ENCODE measurements around the gene GPR162. TPM values are rescaled to one million over a fixed set of nuclear protein-coding genes. Genes with fewer than 3 reads are reported as not detected.

Gene GPR162
- total RNA-seq, 3 donors from 2014 or later (not counting 1 experiment from before 2014, with no cell fraction given) = 0.39 to 2.1 (median 0.68) TPM

DNA sequence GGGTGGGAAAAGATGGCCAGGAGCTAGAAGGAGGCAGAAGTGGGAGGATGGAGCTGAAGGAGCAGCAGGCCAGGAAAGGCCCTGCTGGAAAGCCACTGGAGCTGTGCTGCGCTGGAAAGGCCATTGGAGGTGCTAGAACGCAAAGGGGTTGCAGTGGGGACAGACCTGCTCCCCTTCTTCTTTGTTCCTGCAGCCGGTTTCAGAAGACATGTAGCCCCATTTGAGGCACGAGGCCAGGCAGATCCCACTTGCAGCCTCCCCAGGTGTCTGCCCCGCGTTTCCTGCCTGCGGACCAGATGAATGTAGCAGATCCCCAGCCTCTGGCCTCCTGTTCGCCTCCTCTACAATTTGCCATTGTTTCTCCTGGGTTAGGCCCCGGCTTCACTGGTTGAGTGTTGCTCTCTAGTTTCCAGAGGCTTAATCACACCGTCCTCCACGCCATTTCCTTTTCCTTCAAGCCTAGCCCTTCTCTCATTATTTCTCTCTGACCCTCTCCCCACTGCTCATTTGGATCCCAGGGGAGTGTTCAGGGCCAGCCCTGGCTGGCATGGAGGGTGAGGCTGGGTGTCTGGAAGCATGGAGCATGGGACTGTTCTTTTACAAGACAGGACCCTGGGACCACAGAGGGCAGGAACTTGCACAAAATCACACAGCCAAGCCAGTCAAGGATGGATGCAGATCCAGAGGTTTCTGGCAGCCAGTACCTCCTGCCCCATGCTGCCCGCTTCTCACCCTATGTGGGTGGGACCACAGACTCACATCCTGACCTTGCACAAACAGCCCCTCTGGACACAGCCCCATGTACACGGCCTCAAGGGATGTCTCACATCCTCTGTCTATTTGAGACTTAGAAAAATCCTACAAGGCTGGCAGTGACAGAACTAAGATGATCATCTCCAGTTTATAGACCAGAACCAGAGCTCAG lies 2.3 kb upstream of the GPR162 start:
- no peaks in the 10 kb centered on the region for H3K36me3 ChIP-seq (ENCODE audit: control insufficient read depth, insufficient read depth, low read length)
- H3K9me3 ChIP-seq (ENCODE audit: control insufficient read depth, insufficient read depth, low read length) = no peaks in the 10 kb centered on the region
- 90% methylated on average over 13 of the region's 13 CpGs for WGBS (ENCODE audit: insufficient coverage)
- no peak for ATAC-seq
- H3K4me3 Mint-ChIP-seq = no peak overlapping the region
- intact Hi-C loops (cut with micrococcal nuclease) = no loop called here
- TF ChIP-seq CTCF (IDR thresholded peaks at IDR 0.05) = no peak
- H3K36me3 Mint-ChIP-seq = no peaks in the 10 kb centered on the region
- peaks cover 0 to 6% of the 10 kb centered on the region in 2 donors for H3K4me1 Mint-ChIP-seq
- H3K4me3 ChIP-seq (ENCODE audit: low read length) = no peak overlapping the region
- no peak overlapping the region for H3K27ac Mint-ChIP-seq
- H3K27ac ChIP-seq (ENCODE audit: low read length) = no peak overlapping the region
- peaks cover 8% of the 10 kb centered on the region for H3K27me3 ChIP-seq (ENCODE audit: control insufficient read depth, insufficient read depth, low read length)
- H3K9me3 Mint-ChIP-seq = no peaks in the 10 kb centered on the region
- peaks cover 12 to 34% of the 10 kb centered on the region in 2 donors for H3K27me3 Mint-ChIP-seq (ENCODE audit: low read depth in 2 of 2)
- peaks cover 11% of the 10 kb centered on the region for H3K4me1 ChIP-seq (ENCODE audit: control insufficient read depth, insufficient read depth, low read length)
- DNase-seq = no peak

DNA sequence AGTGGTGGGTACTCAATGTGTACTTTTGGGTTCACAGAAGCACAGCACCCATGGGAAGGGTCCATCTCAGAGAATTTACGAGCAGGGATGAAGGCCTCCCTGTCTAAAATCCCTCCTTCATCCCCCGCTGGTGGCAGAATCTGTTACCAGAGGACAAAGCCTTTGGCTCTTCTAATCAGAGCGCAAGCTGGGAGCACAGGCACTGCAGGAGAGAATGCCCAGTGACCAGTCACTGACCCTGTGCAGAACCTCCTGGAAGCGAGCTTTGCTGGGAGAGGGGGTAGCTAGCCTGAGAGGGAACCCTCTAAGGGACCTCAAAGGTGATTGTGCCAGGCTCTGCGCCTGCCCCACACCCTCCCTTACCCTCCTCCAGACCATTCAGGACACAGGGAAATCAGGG lies 1.5 kb upstream of the GPR162 start:
- no peaks in the 10 kb centered on the region for H3K36me3 ChIP-seq (ENCODE audit: control insufficient read depth, insufficient read depth, low read length)
- no peaks in the 10 kb centered on the region for H3K9me3 ChIP-seq (ENCODE audit: control insufficient read depth, insufficient read depth, low read length)
- intact Hi-C loops (cut with micrococcal nuclease) = no loop called here
- Mint-ChIP-seq H3K36me3 (no peaks in the 10 kb centered on the region), H3K4me3 (no peak overlapping the region), H3K4me1 (peaks cover 0 to 8% of the 10 kb centered on the region in 2 donors), H3K9me3 (no peaks in the 10 kb centered on the region), H3K27ac (no peak overlapping the region), H3K27me3 (ENCODE audit: low read depth in 2 of 2) (peaks cover 20 to 40% of the 10 kb centered on the region in 2 donors)
- H3K4me3 ChIP-seq (ENCODE audit: low read length) = no peak overlapping the region
- peaks cover 13% of the 10 kb centered on the region for H3K27me3 ChIP-seq (ENCODE audit: control insufficient read depth, insufficient read depth, low read length)
- ATAC-seq (no peak), DNase-seq (no peak)
- no peak for TF ChIP-seq CTCF (IDR thresholded peaks at IDR 0.05)
- 96% methylated on average over 5 of the region's 5 CpGs for WGBS (ENCODE audit: insufficient coverage)
- H3K4me1 ChIP-seq (ENCODE audit: control insufficient read depth, insufficient read depth, low read length) = peaks cover 11% of the 10 kb centered on the region
- no peak overlapping the region for H3K27ac ChIP-seq (ENCODE audit: low read length)

GRCh38 chr12:6822426-6823135 lies 960 bp downstream of the GPR162 start:
- TF ChIP-seq CTCF (IDR thresholded peaks at IDR 0.05) = no peak
- peaks cover 14% of the 10 kb centered on the region for H3K4me1 ChIP-seq (ENCODE audit: control insufficient read depth, insufficient read depth, low read length)
- Mint-ChIP-seq H3K9me3 (no peaks in the 10 kb centered on the region), H3K27me3 (ENCODE audit: low read depth in 2 of 2) (peaks cover 44 to 61% of the 10 kb centered on the region in 2 donors), H3K4me1 (peaks cover 5 to 21% of the 10 kb centered on the region in 2 donors), H3K36me3 (no peaks in the 10 kb centered on the region), H3K4me3 (no peak overlapping the region), H3K27ac (no peak overlapping the region)
- no peak overlapping the region for H3K4me3 ChIP-seq (ENCODE audit: low read length)
- ATAC-seq (no peak), DNase-seq (no peak)
- H3K9me3 ChIP-seq (ENCODE audit: control insufficient read depth, insufficient read depth, low read length) = no peaks in the 10 kb centered on the region
- intact Hi-C loops (cut with micrococcal nuclease) = no loop called here
- peaks cover 36% of the 10 kb centered on the region for H3K27me3 ChIP-seq (ENCODE audit: control insufficient read depth, insufficient read depth, low read length)
- WGBS (ENCODE audit: insufficient coverage) = 77% methylated on average over 5 of the region's 7 CpGs
- no peak overlapping the region for H3K27ac ChIP-seq (ENCODE audit: low read length)
- H3K36me3 ChIP-seq (ENCODE audit: control insufficient read depth, insufficient read depth, low read length) = no peaks in the 10 kb centered on the region
